ENCODE measurements around the gene C11orf24. TPM values are rescaled to one million over a fixed set of nuclear protein-coding genes. Genes with fewer than 3 reads are reported as not detected.

Gene C11orf24
- total and polyA plus RNA-seq, 9 of the 15 experiments (the other 6 are each of a cell fraction or from before 2014, with no cell fraction given), result 2.0 to 65.2 (median 32.5) TPM

GRCh38 chr11:68315171-68315920 lies 43.6 kb upstream of the C11orf24 start (continued):
- TF ChIP-seq CUX1 (CRISPR knock-in tag; IDR thresholded peaks at IDR 0.05) (no peak), BRF1 (IDR thresholded peaks at IDR 0.05; ENCODE audit: borderline replicate concordance, extremely low read depth, insufficient read length) (no peak), SMARCA5 (IDR thresholded peaks at IDR 0.05) (peak; percentile 77; the same call in 1 of the 2 replicates), PATZ1 (CRISPR knock-in tag; IDR thresholded peaks at IDR 0.05; ENCODE audit: borderline replicate concordance) (no peak), MED1 (CRISPR knock-in tag; IDR thresholded peaks at IDR 0.05; ENCODE audit: borderline replicate concordance) (no peak), PREB (CRISPR knock-in tag; IDR thresholded peaks at IDR 0.05) (0 out of 2 replicates have a peak, but pooled peaks have one; percentile 46), POLR3G (IDR thresholded peaks at IDR 0.05; ENCODE audit: extremely low read depth, insufficient read length, insufficient replicate concordance) (no peak), IRF2 (CRISPR knock-in tag; IDR thresholded peaks at IDR 0.05) (no peak), ZNF175 (CRISPR knock-in tag; IDR thresholded peaks at IDR 0.05; ENCODE audit: low read depth) (0 out of 2 replicates have a peak, but pooled peaks have one; percentile 2), PTTG1 (tag; IDR thresholded peaks at IDR 0.05; ENCODE audit: low read depth) (no peak), TRIM24 (IDR thresholded peaks at IDR 0.05) (no peak), ZNF121 (CRISPR knock-in tag; conservative IDR thresholded peaks at IDR 0.05) (0 out of 2 replicates have a peak, but pooled peaks have one; percentile 17), TSHZ1 (CRISPR knock-in tag; IDR thresholded peaks at IDR 0.05) (no peak), LCOR (CRISPR knock-in tag; IDR thresholded peaks at IDR 0.05) (no peak)
